ENCODE results near the gene SNX15.

SNX15 gene

DNA sequence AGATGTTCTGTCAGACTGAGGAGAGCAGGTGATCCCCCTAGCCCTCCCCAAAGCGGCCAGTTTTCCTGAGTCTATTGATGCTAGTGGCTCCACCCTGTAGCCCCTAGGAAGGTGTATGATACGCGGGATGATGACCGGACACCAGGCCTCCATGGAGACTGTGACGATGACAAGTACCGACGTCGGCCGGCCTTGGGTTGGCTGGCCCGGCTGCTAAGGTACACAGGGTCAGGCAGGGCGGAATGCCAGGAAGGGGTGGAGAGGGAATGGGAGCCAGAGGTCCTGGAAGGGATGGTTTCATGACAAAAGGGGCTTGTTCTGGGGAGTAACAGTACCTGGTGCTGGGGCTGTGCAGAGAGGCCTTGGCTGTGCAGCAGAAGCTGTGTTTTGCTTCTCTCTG, 60.0 kb downstream of the SNX15 start:
- H3K4me3 ChIP-seq (ENCODE audit: low read depth, low read length) = no peak overlapping the region
- no peak for DNase-seq (ENCODE audit: low read depth)
- TF ChIP-seq, protein P1, sequence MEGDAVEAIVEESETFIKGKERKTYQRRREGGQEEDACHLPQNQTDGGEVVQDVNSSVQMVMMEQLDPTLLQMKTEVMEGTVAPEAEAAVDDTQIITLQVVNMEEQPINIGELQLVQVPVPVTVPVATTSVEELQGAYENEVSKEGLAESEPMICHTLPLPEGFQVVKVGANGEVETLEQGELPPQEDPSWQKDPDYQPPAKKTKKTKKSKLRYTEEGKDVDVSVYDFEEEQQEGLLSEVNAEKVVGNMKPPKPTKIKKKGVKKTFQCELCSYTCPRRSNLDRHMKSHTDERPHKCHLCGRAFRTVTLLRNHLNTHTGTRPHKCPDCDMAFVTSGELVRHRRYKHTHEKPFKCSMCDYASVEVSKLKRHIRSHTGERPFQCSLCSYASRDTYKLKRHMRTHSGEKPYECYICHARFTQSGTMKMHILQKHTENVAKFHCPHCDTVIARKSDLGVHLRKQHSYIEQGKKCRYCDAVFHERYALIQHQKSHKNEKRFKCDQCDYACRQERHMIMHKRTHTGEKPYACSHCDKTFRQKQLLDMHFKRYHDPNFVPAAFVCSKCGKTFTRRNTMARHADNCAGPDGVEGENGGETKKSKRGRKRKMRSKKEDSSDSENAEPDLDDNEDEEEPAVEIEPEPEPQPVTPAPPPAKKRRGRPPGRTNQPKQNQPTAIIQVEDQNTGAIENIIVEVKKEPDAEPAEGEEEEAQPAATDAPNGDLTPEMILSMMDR (IDR thresholded peaks at IDR 0.05; ENCODE audit: insufficient read depth, low read depth, low read length, missing control alignments) = no peak

DNA sequence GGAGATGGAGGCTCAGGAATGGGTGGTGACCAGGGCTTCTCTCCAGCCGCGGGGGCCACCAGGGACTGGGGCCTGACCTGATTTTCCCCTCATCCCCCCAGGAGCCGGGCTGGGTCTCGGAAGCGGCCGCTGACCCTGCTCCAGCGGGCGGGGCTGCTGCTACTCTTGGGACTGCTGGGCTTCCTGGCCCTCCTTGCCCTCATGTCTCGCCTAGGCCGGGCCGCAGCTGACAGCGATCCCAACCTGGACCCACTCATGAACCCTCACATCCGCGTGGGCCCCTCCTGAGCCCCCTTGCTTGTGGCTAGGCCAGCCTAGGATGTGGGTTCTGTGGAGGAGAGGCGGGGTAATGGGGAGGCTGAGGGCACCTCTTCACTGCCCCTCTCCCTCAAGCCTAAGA, 60.6 kb downstream of the SNX15 start:
- no peak for DNase-seq (ENCODE audit: low read depth)
- H3K4me3 ChIP-seq (ENCODE audit: low read depth, low read length) = no peak overlapping the region
- TF ChIP-seq, protein P1 (IDR thresholded peaks at IDR 0.05; ENCODE audit: insufficient read depth, low read depth, low read length, missing control alignments) = no peak

DNA sequence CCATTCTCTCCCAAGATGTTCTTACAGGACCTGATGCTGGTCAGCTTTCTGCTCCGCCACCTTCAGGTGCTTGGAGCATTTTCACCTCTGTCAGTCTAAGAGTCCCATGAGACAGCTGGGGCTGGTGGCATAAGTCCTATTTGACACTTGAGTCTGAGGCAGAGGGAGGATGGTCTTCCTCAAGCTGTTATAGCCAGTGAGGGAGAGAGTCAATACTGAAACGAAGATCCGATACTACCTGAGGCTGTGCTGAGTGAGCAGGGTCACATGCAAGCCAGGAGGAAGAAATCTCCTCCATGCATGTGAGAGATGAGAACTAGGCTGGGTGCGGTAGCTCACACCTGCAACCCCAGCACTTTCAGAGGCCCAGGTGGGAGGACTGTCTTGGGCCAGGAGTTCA, 62.4 kb downstream of the SNX15 start:
- no peak overlapping the region for H3K4me3 ChIP-seq (ENCODE audit: low read depth, low read length)
- TF ChIP-seq, protein P1 (IDR thresholded peaks at IDR 0.05; ENCODE audit: insufficient read depth, low read depth, low read length, missing control alignments) = no peak
- no peak for DNase-seq (ENCODE audit: low read depth)

Measured in GM12865 (cell line).